ENCODE data around the gene PARN.
"Not testable (repeated sequence)": the region's sequence is repeated elsewhere in the genome, so short reads cannot be mapped to it uniquely, and the experiment has no call there.

The PARN gene, protein sequence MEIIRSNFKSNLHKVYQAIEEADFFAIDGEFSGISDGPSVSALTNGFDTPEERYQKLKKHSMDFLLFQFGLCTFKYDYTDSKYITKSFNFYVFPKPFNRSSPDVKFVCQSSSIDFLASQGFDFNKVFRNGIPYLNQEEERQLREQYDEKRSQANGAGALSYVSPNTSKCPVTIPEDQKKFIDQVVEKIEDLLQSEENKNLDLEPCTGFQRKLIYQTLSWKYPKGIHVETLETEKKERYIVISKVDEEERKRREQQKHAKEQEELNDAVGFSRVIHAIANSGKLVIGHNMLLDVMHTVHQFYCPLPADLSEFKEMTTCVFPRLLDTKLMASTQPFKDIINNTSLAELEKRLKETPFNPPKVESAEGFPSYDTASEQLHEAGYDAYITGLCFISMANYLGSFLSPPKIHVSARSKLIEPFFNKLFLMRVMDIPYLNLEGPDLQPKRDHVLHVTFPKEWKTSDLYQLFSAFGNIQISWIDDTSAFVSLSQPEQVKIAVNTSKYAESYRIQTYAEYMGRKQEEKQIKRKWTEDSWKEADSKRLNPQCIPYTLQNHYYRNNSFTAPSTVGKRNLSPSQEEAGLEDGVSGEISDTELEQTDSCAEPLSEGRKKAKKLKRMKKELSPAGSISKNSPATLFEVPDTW

DNA sequence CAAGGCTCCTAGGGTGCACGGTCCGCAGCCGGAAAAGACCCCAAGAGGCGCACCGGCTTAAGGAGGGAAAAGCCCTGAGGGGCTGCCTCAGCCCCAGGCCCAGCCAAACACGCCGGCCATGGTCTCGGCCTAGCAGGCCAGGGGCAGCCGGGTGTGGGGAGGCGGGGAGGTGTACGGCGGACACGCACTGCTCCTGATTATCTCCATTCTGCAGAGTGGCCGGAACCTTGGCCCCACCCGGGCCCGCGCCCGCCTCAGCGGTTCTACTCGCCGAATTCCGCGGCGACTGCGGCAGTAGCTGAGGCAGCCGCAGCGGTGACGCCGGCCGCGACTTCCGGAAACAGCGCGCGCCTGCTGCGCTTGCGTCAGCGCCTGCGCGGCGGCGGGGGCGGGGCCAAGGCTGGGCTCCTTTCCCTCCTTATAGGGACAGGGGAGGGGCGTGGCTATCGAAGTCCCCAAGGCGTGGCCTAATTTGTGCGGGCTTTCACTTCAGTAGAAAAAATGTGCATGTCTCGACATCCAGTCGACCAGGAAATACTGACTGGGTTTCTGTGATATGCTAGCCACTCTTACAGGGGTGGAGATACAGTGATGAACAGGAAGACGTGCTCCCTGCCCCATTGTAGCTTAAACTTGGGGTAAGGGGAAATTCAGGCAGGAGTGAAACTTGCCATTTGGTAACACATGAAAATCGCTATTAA, at the start of gene PARN:
Gene PARN, minus strand, starts transcription at position 342 of the 701 bp plus-strand sequence. Its CDS starts 135 bp downstream, at position 207.
- peak; percentile 94 for DNase-seq

DNA sequence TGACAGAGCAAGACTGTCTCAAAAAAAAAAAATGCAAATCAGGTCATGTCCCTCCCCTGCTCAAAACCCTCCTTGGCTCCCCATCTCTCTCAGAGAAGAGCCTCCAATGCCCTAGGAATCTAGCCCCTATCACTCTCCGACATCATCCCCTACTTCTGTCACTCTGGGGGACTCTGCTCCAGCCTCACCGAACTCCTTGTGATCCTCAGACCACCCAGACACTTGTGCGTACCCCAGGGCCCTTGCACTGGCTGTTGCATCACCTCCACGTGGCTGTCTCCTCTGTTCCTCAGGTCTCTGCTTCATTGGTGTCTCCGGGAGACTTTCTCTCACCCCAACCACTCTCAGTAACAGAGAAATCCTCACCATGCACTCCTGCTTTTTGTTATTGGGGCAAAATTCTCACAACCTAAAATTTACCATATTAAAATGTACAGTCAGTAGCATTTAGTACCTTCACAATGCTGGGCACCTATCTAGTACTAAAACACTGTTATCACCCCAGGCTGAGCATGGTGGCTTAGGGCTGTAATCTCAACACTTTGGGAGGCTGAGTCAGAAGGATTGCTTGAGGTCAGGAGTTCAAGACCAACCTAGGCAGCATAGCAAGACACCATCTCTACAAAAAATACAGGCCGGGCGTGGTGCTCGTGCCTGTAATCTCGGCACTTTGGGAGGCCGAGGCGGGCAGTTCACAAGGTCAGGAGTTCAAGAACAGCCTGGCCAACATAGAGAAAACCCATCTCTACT, 48.9 kb upstream of the PARN start:
- DNase-seq, result no peak

DNA sequence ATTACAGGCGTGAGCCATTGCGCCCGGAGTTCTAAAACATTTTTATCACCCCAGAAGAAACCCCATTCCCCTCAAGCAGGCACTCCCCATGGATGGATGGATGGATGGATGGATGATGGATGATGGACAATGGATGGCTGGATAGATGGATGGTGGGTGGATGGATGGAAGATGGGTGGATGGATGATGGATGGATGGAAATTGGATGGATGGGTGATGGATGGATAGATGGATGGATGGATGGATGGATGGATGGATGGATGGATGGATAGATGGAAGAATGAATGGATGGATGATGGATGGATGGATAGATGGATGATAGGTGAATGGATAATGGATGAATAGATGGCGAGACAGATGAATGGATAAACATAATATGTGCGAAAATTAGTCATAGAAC, 47.6 kb upstream of the PARN start:
- no peak for DNase-seq

GRCh38 chr16:14676633-14677032, 46.6 kb upstream of the PARN start:
- DNase-seq, result no peak

- DNase-seq, result no peak
Observed at GRCh38 chr16:14672403-14672971, 42.4 kb upstream of the PARN start.

- no peak for DNase-seq
Observed at GRCh38 chr16:14669776-14670175, 39.7 kb upstream of the PARN start.

GRCh38 chr16:14668556-14669223, 38.6 kb upstream of the PARN start:
- DNase-seq, result no peak

- no peak for DNase-seq
Observed at GRCh38 chr16:14667347-14668266, 37.5 kb upstream of the PARN start.

DNA sequence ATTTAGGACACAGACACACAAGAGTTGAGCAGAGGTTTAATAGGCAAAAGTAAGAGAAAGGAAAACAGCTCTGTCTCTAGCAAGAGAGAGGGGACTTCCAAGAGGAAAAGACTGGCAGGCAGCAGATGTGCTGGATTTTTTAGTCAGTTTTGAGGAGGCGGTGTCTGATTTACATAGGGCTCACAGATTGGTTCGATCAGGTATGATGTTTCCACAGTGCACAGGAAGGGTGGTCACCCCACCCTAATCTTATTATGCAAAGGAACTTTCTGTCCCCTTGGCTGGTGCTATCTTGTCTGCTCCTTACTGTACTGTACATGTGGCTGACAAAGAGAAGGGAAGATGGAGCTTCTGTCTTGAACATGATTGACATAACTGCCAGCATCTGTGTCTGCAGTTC, 28.0 kb upstream of the PARN start:
- no peak for DNase-seq

DNA sequence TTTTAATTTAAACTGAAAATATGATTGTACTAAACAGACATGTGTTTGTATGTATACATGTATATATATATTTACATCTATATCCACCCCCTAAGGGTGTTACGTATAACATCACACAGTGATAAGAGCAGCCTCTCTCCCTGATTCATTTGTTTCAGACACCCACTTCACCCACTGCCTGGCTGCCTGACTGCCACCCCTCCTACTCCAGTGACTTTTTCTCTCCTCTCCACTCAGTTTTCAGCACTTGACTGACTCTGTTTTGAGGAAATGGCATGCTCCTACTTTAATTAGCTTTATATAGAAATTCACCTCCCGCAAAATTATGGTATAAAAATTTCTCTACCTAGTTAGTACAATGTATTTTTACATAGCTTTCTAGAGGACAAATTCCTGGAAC, 22.7 kb upstream of the PARN start:
- DNase-seq, result no peak

GRCh38 chr16:14650629-14651028, 20.6 kb upstream of the PARN start:
- no peak for DNase-seq

- no peak for DNase-seq
Observed at GRCh38 chr16:14649816-14650215, 19.8 kb upstream of the PARN start.

DNA sequence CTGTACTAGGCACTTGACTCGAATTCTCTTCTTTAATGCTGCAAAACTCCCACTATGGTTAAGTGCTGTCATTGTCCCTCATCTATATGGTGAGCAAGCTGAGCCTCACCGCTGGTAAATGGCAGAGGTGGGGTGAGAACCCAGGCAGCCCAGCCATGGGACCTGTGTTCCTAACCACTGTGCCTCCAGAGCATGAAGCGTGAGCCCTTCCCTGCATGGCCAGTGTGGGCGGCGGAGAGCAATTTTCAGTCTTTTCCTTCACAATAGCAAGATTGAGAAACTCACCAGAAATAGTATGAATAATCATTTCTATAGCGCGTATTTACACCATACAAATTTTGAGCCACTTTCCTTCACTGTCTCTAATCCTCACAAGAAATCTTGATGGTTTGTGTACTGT, 11.9 kb upstream of the PARN start:
- no peak for DNase-seq

- no peak for DNase-seq
Observed at GRCh38 chr16:14641206-14641605, 11.1 kb upstream of the PARN start.

DNA sequence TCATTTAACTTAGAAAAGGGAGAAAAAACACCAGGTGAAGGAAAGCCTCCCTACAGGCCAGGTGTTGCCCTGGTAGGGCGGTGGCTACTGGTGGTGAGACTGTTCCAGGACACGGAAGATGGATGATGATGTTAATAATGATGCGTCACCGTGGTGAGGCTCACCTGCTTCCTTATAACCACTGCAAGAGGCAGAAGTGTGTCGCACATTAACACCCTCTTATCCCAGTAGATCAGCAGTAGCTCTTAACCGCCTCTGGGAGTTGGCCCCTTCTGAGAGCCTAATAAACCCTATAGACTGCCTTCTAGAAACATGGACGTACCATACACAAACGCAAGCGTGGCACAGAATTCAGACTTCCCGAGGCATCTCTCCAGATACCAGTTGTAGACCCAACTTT, 10.5 kb upstream of the PARN start:
- DNase-seq, result no peak

- DNase-seq, result not testable (repeated sequence)
Observed at GRCh38 chr16:14636951-14637240, 6.8 kb upstream of the PARN start.

- DNase-seq, result not testable (repeated sequence)
Observed at GRCh38 chr16:14636179-14636950, 6.3 kb upstream of the PARN start.

GRCh38 chr16:14635395-14636165, 5.5 kb upstream of the PARN start:
- DNase-seq, result no peak

GRCh38 chr16:14634389-14634725, 4.3 kb upstream of the PARN start:
- DNase-seq, result no peak

Data from NCI-H2107 (cell line).